GM21360 (cell line): ENCODE measurements around the gene PTPA.

Experiments
- ATAC-seq: cut with Tn5 transposase; IDR thresholded peaks from one replicate; pipeline ENCODE4 v1.9.1; 2021; ENCODE audit warnings: mild to moderate bottlenecking, moderate library complexity; ENCODE audit not compliant: unreplicated experiment

Gene PTPA

GRCh38 chr9:129110740-129111527, at the start of gene PTPA, which contains the start of gene CRAT:
PTPA (plus strand) TSS chr9:129111415; CDS start chr9:129111601, 186 bp downstream.
CRAT (minus strand) TSS chr9:129110793; CDS start chr9:129110509, 284 bp downstream.
- peak; percentile 72 for ATAC-seq

- ATAC-seq, result no peak
Measured at GRCh38 chr9:129063061-129063460, 48.2 kb upstream of the PTPA start.

DNA sequence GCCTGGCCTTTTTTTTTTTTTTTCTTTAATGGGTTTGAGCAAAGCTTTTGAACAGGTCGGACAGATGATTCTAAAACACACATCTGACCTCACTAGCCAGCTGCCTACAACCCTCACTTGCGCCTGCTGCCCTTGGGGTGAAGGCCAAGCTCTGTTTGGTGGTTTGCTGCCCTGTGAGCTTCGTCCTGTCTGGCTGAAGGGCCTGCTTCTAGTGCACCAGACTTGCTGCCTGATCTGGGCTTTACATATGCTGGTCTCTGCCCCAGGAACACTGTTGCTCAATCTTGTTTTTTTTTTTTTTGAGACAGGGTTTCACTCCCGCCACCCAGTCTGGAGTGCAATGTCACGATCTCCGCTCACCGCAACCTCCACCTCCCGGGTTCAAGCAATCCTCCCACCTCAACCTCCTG, 46.7 kb upstream of the PTPA start:
- ATAC-seq, result no peak

- no peak for ATAC-seq
Measured at GRCh38 chr9:129068110-129068509, 43.1 kb upstream of the PTPA start.

DNA sequence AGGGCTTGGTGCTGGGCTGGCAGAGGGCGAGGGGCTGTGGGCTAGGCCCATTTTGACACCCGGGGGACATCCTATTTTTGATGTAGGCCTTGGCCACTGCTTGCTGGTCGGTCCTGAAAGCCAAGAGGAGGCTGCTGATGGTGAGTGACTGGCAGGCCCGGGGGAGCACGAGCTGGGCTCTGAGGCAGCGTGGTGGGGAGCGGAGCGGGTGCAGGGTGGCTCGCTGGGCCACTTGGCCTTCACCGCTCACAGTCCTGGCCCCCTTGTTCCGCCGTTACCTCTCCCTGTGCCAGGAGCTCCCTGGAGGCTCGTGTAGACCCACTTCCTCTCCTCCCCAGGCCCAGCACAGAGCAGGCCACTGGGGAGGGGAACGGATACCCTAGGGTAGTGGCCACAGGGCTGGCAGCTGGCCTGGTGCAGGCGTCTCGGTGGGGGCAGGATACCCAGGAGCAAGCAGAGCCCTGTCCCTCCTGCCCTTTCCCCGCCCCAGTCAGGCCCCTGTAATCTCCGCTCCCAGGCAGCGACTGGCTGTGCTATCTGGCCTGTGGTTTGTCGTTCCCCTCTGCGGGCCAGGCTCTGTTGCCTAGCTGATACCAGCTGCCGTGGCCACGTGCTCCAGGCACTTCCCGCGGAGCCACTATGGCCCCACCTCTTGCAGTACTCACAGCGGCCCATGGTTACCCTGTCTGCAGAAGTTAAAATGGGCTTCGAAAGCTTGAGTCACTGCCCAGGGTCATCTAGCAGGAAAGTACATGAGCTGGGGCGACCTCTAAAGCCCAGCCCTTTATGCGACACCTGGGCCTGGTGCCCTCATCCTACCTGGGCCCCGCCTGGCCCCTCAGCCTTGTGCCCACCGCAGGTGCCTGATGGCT, 42.0 kb upstream of the PTPA start:
- ATAC-seq, result no peak

- ATAC-seq, result no peak
Measured at GRCh38 chr9:129069862-129070641, 41.2 kb upstream of the PTPA start.

DNA sequence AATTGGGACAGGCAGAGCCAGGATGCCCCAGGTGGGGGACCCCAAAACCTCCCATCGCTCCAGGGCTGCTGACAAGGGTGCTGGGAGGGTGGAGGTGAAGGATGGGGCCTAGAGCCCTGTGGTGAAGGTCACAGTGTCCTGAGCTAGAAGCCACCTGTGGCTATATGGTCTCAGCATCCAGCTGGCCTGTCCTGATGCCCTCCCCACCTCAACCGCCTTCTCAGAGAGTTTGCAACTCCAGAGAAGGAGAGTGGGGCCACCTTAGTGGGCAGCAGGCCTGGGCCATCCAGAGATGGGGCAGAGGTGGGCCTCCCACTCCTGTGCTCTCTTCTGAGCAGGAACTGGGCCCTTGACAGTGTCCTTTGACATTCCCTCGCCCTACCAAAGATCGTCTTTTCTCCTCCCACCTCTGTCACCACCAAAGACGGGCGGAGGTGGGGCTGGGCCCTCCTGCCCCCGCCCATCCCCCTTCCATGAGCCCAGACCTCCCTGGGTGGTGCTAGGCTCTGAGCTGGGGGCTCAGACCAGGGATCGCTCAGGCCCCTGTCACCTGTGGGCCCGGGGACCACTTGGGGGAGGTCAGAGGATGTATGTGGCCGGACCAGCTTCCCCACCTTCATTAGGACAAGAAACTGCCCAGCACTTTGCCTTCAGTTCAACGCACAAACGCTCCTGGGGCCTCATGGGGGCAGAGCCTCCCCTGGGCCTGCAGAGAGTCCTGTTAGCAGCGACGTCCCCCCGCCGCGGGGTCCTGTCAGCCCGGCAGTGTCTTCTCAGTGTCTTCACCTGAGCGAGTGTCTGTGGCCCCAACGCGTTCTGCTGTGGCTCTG, 40.3 kb upstream of the PTPA start:
- ATAC-seq, result no peak

- no peak for ATAC-seq
Measured at GRCh38 chr9:129071526-129072126, 39.6 kb upstream of the PTPA start.

GRCh38 chr9:129072171-129072570, 39.0 kb upstream of the PTPA start:
- no peak for ATAC-seq

DNA sequence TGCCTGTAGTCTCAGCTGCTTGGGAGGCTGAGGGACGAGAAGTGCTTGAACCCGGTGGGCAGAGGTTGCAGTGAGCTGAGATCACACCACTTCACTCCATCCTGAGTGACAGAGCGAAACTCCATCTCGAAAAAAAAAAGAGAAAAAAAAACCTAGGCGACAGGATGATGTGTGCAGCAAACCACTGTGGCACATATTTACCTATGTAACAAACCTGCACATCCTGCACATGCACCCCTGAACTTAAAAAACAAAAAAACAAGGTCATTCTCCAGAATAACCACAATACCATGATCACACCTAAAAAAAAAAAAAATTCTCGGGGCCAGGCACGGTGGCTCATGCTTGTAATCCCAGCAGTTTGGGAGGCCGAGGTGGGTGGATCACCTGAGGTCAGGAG, 37.8 kb upstream of the PTPA start:
- no peak for ATAC-seq

- no peak for ATAC-seq
Measured at GRCh38 chr9:129074106-129074505, 37.1 kb upstream of the PTPA start.

GRCh38 chr9:129075996-129076639, 35.1 kb upstream of the PTPA start:
- ATAC-seq, result no peak

- no peak for ATAC-seq
Measured at GRCh38 chr9:129076640-129077037, 34.6 kb upstream of the PTPA start.

DNA sequence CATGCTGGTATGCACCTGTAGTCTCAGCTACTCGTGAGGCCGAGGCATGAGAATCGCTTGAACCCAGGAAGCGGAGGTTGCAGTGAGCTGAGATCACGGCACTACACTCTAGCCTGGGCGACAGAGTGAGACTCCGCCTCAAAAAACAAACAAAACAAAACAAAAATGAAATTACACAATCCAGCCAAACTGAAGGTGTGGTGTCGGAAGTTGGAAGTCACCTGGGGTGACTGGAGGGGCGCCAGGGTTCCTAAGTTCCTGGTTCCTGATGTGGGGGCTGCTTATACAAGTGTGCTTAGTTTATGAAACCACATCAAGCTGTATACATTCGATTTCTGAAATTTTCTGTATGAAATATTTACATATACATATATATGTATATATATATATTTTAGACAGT, 34.0 kb upstream of the PTPA start:
- no peak for ATAC-seq

GRCh38 chr9:129078691-129079503, 32.3 kb upstream of the PTPA start:
- ATAC-seq, result no peak

DNA sequence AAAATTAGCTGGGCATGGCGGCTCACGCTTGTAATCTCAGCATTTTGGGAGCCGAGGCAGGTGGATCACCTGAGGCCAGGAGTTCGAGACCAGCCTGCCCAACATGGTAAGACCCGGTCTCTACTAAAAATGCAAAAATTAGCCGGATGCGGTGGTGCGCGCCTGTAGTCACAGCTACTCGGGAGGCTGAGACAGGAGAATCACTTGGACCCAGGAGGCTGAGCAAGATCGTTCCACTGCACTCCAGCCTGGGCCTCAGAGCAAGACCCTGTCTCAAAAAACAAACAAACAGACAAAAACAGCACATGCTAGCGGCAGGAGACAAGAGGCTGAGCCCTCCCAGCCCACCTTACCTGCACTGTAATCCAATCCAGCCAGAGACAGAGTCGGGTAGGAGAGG, 31.4 kb upstream of the PTPA start:
- ATAC-seq, result no peak

GRCh38 chr9:129080298-129080600, 31.0 kb upstream of the PTPA start:
- no peak for ATAC-seq

DNA sequence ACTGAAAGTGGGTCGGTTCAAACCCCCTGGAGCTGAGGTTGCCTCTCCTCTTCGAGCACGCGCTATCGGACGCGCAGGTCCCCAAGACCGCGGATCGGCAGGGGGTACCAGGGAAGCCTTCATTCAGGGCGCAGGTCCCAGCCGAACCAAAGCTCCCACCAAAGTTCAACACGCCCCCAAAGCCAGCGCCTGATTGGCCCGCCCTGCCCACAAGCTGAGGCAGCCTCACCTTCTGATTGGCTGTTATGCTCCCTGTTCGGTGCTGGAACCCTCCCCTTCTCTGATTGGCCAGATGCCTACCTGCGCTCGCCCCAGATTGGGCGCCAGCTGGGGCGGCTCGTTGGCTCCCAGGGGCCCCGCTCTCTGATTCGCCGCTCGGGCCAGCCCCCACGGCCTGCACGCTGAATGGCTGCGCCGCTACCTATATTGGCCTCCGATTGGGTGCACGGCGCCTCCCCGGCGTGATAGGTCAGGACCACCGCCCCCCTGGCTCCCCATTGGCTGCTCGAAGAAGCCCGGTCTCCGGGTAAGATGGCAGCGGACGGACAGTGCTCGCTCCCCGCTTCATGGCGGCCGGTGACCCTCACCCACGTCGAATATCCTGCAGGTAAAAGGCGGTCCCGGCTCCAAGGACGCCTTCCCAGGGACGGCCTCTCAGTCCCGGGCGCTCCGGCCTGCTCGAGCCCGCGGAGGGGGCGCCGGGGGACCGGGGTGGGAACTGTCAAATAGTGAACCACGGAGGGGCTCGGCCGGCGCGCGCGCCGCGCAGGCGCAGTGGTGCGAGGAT, 30.4 kb upstream of the PTPA start, which contains the start of gene DOLPP1:
Gene DOLPP1 (plus strand): TSS at position 511 of the 787 bp plus-strand sequence. CDS start 21 bp downstream, at position 532.
- ATAC-seq, result peak; percentile 92
